Lung microvascular endothelial cell (primary cell): ENCODE measurements around the gene FADS2. TPM values are rescaled to one million over a fixed set of nuclear protein-coding genes. Genes with fewer than 3 reads are reported as not detected.

ENCODE experiments used
- DNase-seq, 2 donors: peaks; one replicate each; pipeline versions ENCODE4 v3.0.0 to v3.0.0-alpha.2; 2010; ENCODE audit warnings: low read depth in 2 of 2
- total RNA-seq: library from RNA; depleted of rRNA; stranded (reverse); fragments of >200 nt; gene quantifications from 2 replicates; pipeline ENCODE4 v1.2.1, GENCODE V29; 2014

Gene FADS2
- total RNA-seq, 1 donor from 2014 or later, result 41.3 TPM

- peak in 1 of 2 donors; percentile 11 for DNase-seq
Observed at GRCh38 chr11:61885784-61886580, 57.9 kb downstream of the FADS2 start.

- DNase-seq, result no peak
Observed at GRCh38 chr11:61886643-61887042, 58.5 kb downstream of the FADS2 start.

- DNase-seq, result peak; percentile 91 to 96
Observed at GRCh38 chr11:61887839-61888494, 59.9 kb downstream of the FADS2 start.

GRCh38 chr11:61888590-61888989 lies 60.5 kb downstream of the FADS2 start:
- no peak for DNase-seq

DNA sequence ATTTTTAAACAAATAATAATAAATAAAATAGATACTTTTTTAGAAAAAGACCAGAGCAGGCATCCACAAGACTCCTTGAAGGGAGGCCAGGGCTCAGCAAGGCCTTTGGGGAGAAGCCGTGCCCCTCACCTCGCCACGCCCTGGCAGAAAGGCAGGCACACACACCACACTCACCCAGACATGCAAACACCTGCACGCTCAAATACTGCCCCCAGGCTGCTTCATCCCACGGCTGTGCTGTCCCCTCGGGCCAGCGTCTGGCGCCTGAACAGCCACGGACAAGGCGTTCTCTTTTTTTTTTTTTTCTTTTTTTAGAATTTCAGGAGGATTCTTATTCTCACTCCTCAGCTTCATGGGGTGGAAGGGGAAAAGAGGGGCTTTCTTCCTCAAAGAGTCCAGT lies 61.7 kb downstream of the FADS2 start:
- no peak for DNase-seq

DNA sequence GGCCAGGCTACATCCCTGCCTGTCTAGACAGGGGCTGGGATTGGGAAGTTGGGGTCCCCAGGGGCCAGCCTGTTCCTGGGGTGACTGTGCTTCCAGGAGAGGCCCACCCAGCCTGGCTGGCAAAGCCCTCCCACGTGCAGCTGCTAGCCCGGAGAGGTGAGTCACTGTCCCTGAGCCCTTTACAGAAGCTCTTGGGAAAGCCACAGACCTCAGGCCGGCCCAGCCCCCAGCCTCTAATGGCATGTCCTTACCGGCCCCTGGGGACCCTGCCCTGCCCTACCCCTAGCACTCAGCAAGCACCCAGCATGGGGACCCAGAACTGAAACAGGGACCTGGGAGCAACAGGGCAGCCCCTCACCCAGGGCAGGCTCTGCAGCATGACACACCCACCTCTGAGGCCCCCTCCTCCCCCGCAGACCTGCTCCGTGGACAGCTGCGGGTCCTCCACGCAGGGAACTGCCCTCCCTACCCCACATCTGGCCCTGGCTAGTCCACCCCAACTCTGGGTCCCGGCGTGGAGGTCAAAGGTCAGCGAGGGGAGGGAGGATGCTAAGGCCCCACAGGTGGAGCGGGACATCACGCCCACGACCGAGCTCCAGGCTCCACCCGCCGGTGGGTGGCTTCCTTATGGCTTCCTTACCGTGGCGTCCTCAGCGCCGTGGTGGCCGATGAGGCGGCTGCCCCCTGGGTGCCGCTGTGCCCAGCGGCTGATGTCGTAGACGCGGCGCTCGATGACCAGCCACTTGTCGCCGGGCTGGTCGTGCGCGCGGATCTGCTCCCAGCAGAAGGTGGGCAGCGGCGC lies 62.6 kb downstream of the FADS2 start:
- peak; percentile 65 to 77 for DNase-seq

- DNase-seq, result peak; percentile 81 to 84
Observed at GRCh38 chr11:61891331-61892084, 63.4 kb downstream of the FADS2 start, which contains the start of gene FADS3. FADS3 (minus strand) TSS chr11:61891545; CDS start chr11:61891381, 164 bp downstream.

DNA sequence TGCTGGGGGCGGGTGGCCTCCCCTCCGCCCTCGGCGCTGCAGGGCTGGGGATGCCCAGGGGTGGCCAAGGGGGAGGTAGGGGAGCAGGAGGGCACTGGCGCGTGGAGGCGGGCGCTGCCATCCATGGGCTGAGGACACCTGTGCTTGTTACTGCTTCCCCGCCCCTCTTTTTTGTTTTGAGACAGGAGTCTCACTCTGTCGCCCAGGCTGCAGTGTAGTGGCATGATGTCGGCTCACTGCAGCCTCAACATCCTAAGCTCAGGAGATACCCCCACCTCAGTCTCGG lies 63.9 kb downstream of the FADS2 start:
- DNase-seq, result no peak

GRCh38 chr11:61893981-61894380 lies 65.9 kb downstream of the FADS2 start:
- peak in 1 of 2 donors; percentile 66 for DNase-seq

- DNase-seq, result no peak
Observed at GRCh38 chr11:61895046-61895717, 67.1 kb downstream of the FADS2 start.

DNA sequence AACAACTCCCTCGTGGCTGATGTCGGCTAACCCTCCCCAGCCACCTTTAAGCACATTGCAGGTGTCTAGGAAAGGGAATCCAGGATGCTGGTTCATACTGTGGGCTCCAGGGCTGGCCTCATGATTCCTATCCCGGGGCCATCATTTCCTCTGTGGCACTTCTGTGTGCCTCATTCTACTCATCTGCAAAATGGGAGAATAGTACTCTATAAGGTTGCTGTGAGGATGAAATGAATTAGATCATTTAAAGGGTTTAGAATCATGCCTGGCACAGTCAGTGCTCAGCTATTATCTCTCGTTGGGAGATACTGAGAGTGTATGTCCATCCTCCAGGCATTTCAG lies 67.6 kb downstream of the FADS2 start:
- DNase-seq, result no peak

DNA sequence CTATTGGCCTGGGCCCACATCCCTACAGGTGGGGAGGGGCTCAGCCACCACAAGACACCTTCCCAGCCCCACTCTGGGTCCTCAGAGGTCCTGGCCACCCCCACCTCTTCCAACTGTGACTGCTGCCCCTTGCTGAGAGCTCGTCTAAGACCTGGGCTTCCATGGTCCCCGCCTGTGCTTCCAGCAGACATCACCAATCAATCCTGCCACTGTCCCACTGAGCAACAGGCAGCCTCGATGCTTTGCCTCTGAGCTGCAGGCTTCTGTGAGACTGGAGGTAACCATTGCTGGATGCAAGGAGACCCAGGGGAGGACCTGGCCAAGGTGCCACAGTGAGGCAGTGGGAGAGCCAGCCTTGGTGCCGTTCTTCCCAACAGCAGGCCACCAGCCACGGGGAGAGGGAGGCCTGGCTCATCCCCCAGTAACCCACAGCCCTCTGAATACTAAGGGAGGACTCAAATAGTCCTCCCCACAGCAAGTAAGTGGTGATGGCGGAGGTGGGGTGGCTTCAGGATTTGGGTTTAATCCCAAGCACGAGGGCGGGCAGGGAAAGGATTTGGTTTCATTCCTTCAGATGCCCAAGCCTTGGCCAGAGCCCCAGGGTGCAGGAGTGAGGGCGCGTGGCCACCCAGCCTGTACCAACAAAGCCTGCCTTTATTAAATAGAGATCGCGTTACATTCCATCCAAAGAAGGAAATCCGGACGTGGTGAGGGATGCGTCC lies 68.7 kb downstream of the FADS2 start:
- DNase-seq, result no peak

GRCh38 chr11:61897387-61898246 lies 69.5 kb downstream of the FADS2 start:
- DNase-seq, result peak; percentile 61 to 75

DNA sequence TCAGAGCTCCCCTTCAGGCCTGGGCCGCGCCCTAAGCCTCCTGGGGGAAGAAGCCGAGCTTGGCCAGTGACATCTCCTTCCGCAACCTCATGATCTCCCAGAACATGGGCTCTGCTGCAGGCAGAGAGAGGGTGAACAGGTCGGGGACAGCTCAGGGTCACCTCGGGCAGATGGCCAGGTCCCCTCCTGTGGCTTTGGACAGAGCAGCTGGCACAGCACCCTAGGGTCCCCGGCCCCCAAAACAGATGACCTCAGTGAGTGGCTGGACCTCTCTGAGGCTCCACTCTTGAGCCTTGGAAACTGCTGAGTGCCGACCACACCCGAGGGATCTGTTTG lies 70.1 kb downstream of the FADS2 start:
- no peak for DNase-seq

DNA sequence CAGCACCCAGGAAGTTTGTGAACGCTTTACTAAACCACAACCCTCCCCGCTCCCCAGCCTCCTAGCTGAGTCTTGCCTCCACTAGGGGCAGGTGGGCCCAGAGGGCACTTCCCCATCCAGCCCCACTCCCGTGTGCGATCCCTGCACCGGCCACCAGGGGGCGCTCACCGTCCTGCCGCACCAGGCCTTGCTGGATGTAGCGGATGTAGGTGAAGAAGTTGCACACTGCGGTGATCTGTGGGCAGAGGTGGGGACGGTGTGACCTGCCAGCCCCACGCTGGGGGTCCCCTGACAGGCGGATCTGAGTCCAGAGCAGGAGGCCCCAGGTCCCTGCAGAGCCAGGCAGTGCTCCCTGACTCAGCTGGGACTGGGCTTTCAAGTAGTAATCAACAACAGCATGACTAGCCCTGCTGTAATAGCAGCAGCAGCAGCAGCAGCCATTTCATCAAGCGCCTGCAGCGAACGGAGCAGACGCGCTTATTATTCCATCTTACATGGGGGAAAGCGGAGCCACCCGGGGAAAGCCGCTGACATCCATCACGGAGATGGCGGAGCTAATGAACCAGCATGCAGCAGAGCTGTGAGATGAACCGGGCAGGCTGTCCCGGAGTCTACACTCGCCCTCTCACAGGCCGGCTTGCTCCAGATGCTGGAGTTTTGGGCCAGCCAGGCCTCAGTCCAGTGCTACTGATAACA lies 71.2 kb downstream of the FADS2 start:
- peak; percentile 69 to 82 for DNase-seq

GRCh38 chr11:61900251-61900650 lies 72.2 kb downstream of the FADS2 start:
- no peak for DNase-seq

- DNase-seq, result no peak
Observed at GRCh38 chr11:61901397-61901796, 73.3 kb downstream of the FADS2 start.

- no peak for DNase-seq
Observed at GRCh38 chr11:61902313-61902712, 74.2 kb downstream of the FADS2 start.

GRCh38 chr11:61903845-61904244 lies 75.7 kb downstream of the FADS2 start:
- no peak for DNase-seq
